GM23248 (cell line): ENCODE results near the gene LYPLAL1. TPM values are rescaled to one million over a fixed set of nuclear protein-coding genes. Genes with fewer than 3 reads are reported as not detected.

ENCODE experiments used
- DNase-seq: peaks from one replicate; pipeline ENCODE4 v3.0.0-alpha.2; 2015
- H2AFZ ChIP-seq: fragments of 200-600 bp; sonication (generic); 2 replicates; pipeline ENCODE4 v1.6.1; 2016; ENCODE audit warnings: antibody characterized with exemption
- H3F3A ChIP-seq: fragments of 200-600 bp; sonication (generic); 2 replicates; pipeline ENCODE4 v1.6.1; 2016; ENCODE audit warnings: mild to moderate bottlenecking, antibody characterized with exemption, mixed run types; ENCODE audit not compliant: insufficient read depth
- H3K27ac ChIP-seq: fragments of 200-600 bp; sonication (generic); 2 replicates; pipeline ENCODE4 v1.5.1; 2016; ENCODE audit warnings: mild to moderate bottlenecking
- H3K27me3 ChIP-seq: fragments of 200-600 bp; sonication (generic); replicated peaks from 2 replicates; pipeline ENCODE4 v1.6.1; 2016; ENCODE audit warnings: mild to moderate bottlenecking; ENCODE audit not compliant: insufficient read depth
- H3K36me3 ChIP-seq: fragments of 200-600 bp; sonication (generic); 2 replicates; pipeline ENCODE4 v1.6.1; 2016; ENCODE audit warnings: low read depth, mild to moderate bottlenecking
- H3K4me1 ChIP-seq: fragments of 200-600 bp; sonication (generic); 2 replicates; pipeline ENCODE4 v1.6.1; 2016; ENCODE audit warnings: mild to moderate bottlenecking; ENCODE audit not compliant: insufficient read depth
- H3K4me2 ChIP-seq: fragments of 200-600 bp; sonication (generic); one replicate; pipeline ENCODE4 v1.6.1; 2016; ENCODE audit warnings: mild to moderate bottlenecking; ENCODE audit not compliant: unreplicated experiment
- H3K4me3 ChIP-seq: fragments of 200-600 bp; sonication (generic); 2 replicates; pipeline ENCODE4 v1.5.1; 2016; ENCODE audit warnings: mild to moderate bottlenecking
- H3K79me2 ChIP-seq: fragments of 200-600 bp; sonication (generic); 2 replicates; pipeline ENCODE4 v1.6.1; 2016; ENCODE audit warnings: mild to moderate bottlenecking; ENCODE audit not compliant: insufficient read depth
- H3K9ac ChIP-seq: fragments of 200-600 bp; sonication (generic); 2 replicates; pipeline ENCODE4 v1.6.1; 2016; ENCODE audit warnings: mild to moderate bottlenecking
- H3K9me2 ChIP-seq: fragments of 200-600 bp; sonication (generic); 2 replicates; pipeline ENCODE4 v1.6.1; 2016; ENCODE audit warnings: mixed run types, mild to moderate bottlenecking, moderate library complexity; ENCODE audit not compliant: insufficient read depth
- H3K9me3 ChIP-seq: fragments of 200-600 bp; sonication (generic); one replicate; pipeline ENCODE4 v1.6.1; 2017; ENCODE audit warnings: low read depth
- H4K20me1 ChIP-seq: fragments of 200-600 bp; sonication (generic); 2 replicates; pipeline ENCODE4 v1.6.0; 2016; ENCODE audit not compliant: insufficient read depth
- EZH2 ChIP-seq: fragments of 200-600 bp; sonication (generic); IDR thresholded peaks from 2 replicates; pipeline ENCODE4 v1.6.1; 2018; ENCODE audit warnings: antibody characterized with exemption, mild to moderate bottlenecking; ENCODE audit not compliant: insufficient read depth, poor library complexity, severe bottlenecking
- EZH2phosphoT487 ChIP-seq: fragments of 200-600 bp; sonication (generic); IDR thresholded peaks from 2 replicates; pipeline ENCODE4 v1.6.1; 2018; ENCODE audit warnings: antibody characterized with exemption, moderate library complexity, mild to moderate bottlenecking, low read depth; ENCODE audit not compliant: insufficient read depth
- WGBS, 2 experiments: methylation state at CpG; one replicate each; pipeline ENCODE4 v1.1.6; 2015 to 2017; ENCODE audit warnings: low lambda C conversion rate in 2 of 2, low coverage in 1 of 2; ENCODE audit errors: missing lambda C conversion rate in 2 of 2; 5-methylcytosine and 5-hydroxymethylcytosine counted together
- in situ Hi-C: fragments of 300-500 bp; cut with MboI; formaldehyde crosslinking; loops from 2 replicates; pipeline ENCODE4 v1.15.0; 2020
- polyA plus RNA-seq: library from polyadenylated mRNA; unstranded; fragments of >200 nt; fragmentation: Nextera tagmentation; extraction: Ambion mirVana; gene quantifications from 2 replicates; pipeline ENCODE4 v1.2.1, GENCODE V29; 2016
- total RNA-seq: library from RNA; depleted of rRNA; stranded (reverse); fragments of >200 nt; shearing (Covaris generic); gene quantifications from 2 replicates; pipeline ENCODE4 v1.2.3, GENCODE V29; 2014

LYPLAL1 gene
- total and polyA plus RNA-seq, 2 experiments from 2014 or later = 9.1 to 33.7 TPM

- H2AFZ ChIP-seq = peak overlapping the region; percentile 95
- H3K27me3 ChIP-seq = no peaks in the 10 kb centered on the region
- no peak for TF ChIP-seq EZH2
- TF ChIP-seq EZH2phosphoT487 = no peak
- H3K79me2 ChIP-seq = peaks cover 12% of the 10 kb centered on the region; the same call in 1 of the 2 replicates
- peak overlapping the region; percentile 59 for H3K4me2 ChIP-seq
- peak overlapping the region; percentile 86 for H3K4me3 ChIP-seq
- H3F3A ChIP-seq = no peaks in the 10 kb centered on the region
- H3K9me3 ChIP-seq = no peaks in the 10 kb centered on the region
- H3K27ac ChIP-seq = peak overlapping the region; percentile 77
- peak overlapping the region; percentile 91 for H3K9ac ChIP-seq
- DNase-seq = no peak
- H3K4me1 ChIP-seq = 0 out of 2 replicates have a peak, but pooled peaks cover 11% of the 10 kb centered on the region
- in situ Hi-C loops = no loop called here
- no peaks in the 10 kb centered on the region for H3K36me3 ChIP-seq
- peaks cover 4% of the 10 kb centered on the region; the same call in 1 of the 2 replicates for H3K9me2 ChIP-seq
- H4K20me1 ChIP-seq = no peaks in the 10 kb centered on the region
- 36 to 39% methylated on average over 6 of the region's 6 CpGs for WGBS, 2 experiments
Measured at GRCh38 chr1:219173434-219173757, 282 bp upstream of the LYPLAL1 start.

GRCh38 chr1:219174460-219175211 is 958 bp downstream of the LYPLAL1 start:
- Histone ChIP-seq H3K79me2 (peaks cover 12% of the 10 kb centered on the region; the same call in 1 of the 2 replicates), H3K9me3 (no peaks in the 10 kb centered on the region), H3K9ac (peak overlapping the region; percentile 91), H3K27ac (peak overlapping the region; percentile 77), H3K27me3 (no peaks in the 10 kb centered on the region), H3K4me3 (peak overlapping the region; percentile 86), H4K20me1 (no peaks in the 10 kb centered on the region), H3K36me3 (no peaks in the 10 kb centered on the region), H2AFZ (peak overlapping the region; percentile 95), H3F3A (no peaks in the 10 kb centered on the region), H3K9me2 (peaks cover 4% of the 10 kb centered on the region; the same call in 1 of the 2 replicates), H3K4me1 (peaks cover 21% of the 10 kb centered on the region), H3K4me2 (peak overlapping the region; percentile 88)
- peak; percentile 89 for DNase-seq
- 11 to 15% methylated on average over 11 of the region's 11 CpGs for WGBS, 2 experiments
- no peak for TF ChIP-seq EZH2phosphoT487
- TF ChIP-seq EZH2 = no peak
- in situ Hi-C loops = loop anchor here (25.0 kb wide), 1 partner anchor 837 kb away; the partner anchor contains the start of gene TGFB2

- no peak for TF ChIP-seq EZH2
- no peak for TF ChIP-seq EZH2phosphoT487
- in situ Hi-C loops = loop anchor here (25.0 kb wide), 1 partner anchor 838 kb away; the partner anchor contains the start of gene TGFB2
- H3K4me2 ChIP-seq = peak overlapping the region; percentile 88
- H3K27me3 ChIP-seq = no peaks in the 10 kb centered on the region
- H2AFZ ChIP-seq = no peak overlapping the region; the same call in 1 of the 2 replicates
- peaks cover 21% of the 10 kb centered on the region for H3K4me1 ChIP-seq
- peak overlapping the region; percentile 77; the same call in 1 of the 2 replicates for H3K27ac ChIP-seq
- H3K36me3 ChIP-seq = no peaks in the 10 kb centered on the region
- peaks cover 4% of the 10 kb centered on the region; the same call in 1 of the 2 replicates for H3K9me2 ChIP-seq
- H3F3A ChIP-seq = no peaks in the 10 kb centered on the region
- peak overlapping the region; percentile 91 for H3K9ac ChIP-seq
- H3K79me2 ChIP-seq = peaks cover 12% of the 10 kb centered on the region; the same call in 1 of the 2 replicates
- peak overlapping the region; percentile 86 for H3K4me3 ChIP-seq
- no peaks in the 10 kb centered on the region for H3K9me3 ChIP-seq
- no peak for DNase-seq
- H4K20me1 ChIP-seq = no peaks in the 10 kb centered on the region
- 95 to 98% methylated on average over 3 of the region's 3 CpGs for WGBS, 2 experiments
Measured at GRCh38 chr1:219175212-219175564, 1.5 kb downstream of the LYPLAL1 start.

GRCh38 chr1:219176168-219176567 is 2.5 kb downstream of the LYPLAL1 start:
- H3F3A ChIP-seq = no peaks in the 10 kb centered on the region
- peaks cover 12% of the 10 kb centered on the region; the same call in 1 of the 2 replicates for H3K79me2 ChIP-seq
- no peak overlapping the region for H2AFZ ChIP-seq
- no peaks in the 10 kb centered on the region for H3K36me3 ChIP-seq
- peaks cover 21% of the 10 kb centered on the region for H3K4me1 ChIP-seq
- WGBS, 2 experiments = 98 to 99% methylated on average over 4 of the region's 4 CpGs
- TF ChIP-seq EZH2 (no peak), EZH2phosphoT487 (no peak)
- H3K9me2 ChIP-seq = peaks cover 4% of the 10 kb centered on the region; the same call in 1 of the 2 replicates
- in situ Hi-C loops = loop anchor here (25.0 kb wide), 1 partner anchor 839 kb away; the partner anchor contains the start of gene TGFB2
- H3K4me2 ChIP-seq = no peak overlapping the region
- H3K4me3 ChIP-seq = no peak overlapping the region
- H3K27ac ChIP-seq = no peak overlapping the region
- no peak overlapping the region for H3K9ac ChIP-seq
- DNase-seq = no peak
- no peaks in the 10 kb centered on the region for H4K20me1 ChIP-seq
- H3K27me3 ChIP-seq = no peaks in the 10 kb centered on the region
- no peaks in the 10 kb centered on the region for H3K9me3 ChIP-seq
